Stimulated activated naive B cell treated with anti-CD40 and anti-IgM and Interleukin-4, amounts not matched to agents 10 μg/mL and 1 μg/mL and 100 μg/mL, for 72 hours (primary cell): ENCODE results near the gene ITGB3BP.
"Not testable (repeated sequence)": the region's sequence is repeated elsewhere in the genome, so short reads cannot be mapped to it uniquely, and the experiment has no call there.

Experiments used
- ATAC-seq, 2 donors: fragments of 150-1000 bp; cut with Tn5 transposase; replicated peaks; 2 replicates each; pipeline ENCODE4 v1.10.0; 2021; ENCODE audit warnings: moderate library complexity in 1 of 2
- DNase-seq: peaks from one replicate; pipeline ENCODE4 v3.0.0; 2021
- H3K27ac Mint-ChIP-seq: one replicate; pipeline ENCODE4 v1.8.0; 2022; ENCODE audit warnings: mild to moderate bottlenecking, mixed read lengths
- H3K27me3 Mint-ChIP-seq, 2 donors: one replicate each; pipeline ENCODE4 v1.8.0; 2022; ENCODE audit warnings: mixed read lengths in 2 of 2
- H3K36me3 Mint-ChIP-seq, 2 donors: one replicate each; pipeline ENCODE4 v1.8.0; 2022; ENCODE audit warnings: mixed read lengths in 2 of 2, mild to moderate bottlenecking in 1 of 2
- H3K4me1 Mint-ChIP-seq, 2 donors: one replicate each; pipeline ENCODE4 v1.8.0; 2022; ENCODE audit warnings: mixed read lengths in 2 of 2, mild to moderate bottlenecking in 1 of 2
- H3K4me3 Mint-ChIP-seq, 2 donors: one replicate each; pipeline ENCODE4 v1.8.0; 2022; ENCODE audit warnings: mild to moderate bottlenecking in 2 of 2, mixed read lengths in 2 of 2, moderate library complexity in 1 of 2
- H3K9me3 Mint-ChIP-seq, 2 donors: one replicate each; pipeline ENCODE4 v1.8.0; 2022; ENCODE audit warnings: mixed read lengths in 2 of 2, mild to moderate bottlenecking in 1 of 2

The ITGB3BP gene

DNA sequence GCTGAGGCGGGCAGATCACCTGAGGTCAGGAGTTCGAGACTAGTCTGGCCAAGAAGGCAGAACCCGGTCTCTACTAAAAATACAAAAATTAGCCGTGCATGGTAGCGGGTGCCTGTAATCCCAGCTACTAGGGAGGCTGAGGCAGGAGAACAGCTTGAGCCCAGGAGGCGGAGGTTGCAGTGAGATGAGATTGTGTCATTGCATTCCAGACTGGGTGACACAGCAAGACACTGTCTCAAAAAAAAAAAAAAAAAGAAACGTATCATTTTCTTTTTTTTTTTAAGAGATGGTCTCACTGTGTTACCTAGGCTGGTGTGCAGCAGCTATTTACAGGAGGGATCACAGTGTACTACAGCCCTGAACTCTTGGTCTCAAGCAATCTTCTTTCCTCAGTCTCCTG is 47.3 kb downstream of the ITGB3BP start:
- Mint-ChIP-seq H3K4me1 (no peaks in the 10 kb centered on the region), H3K27me3 (no peaks in the 10 kb centered on the region), H3K4me3 (no peak overlapping the region), H3K9me3 (peaks cover 0 to 2% of the 10 kb centered on the region in 2 donors), H3K27ac (no peak overlapping the region), H3K36me3 (peaks cover 15 to 25% of the 10 kb centered on the region in 2 donors)
- DNase-seq (no peak), ATAC-seq (no peak)

DNA sequence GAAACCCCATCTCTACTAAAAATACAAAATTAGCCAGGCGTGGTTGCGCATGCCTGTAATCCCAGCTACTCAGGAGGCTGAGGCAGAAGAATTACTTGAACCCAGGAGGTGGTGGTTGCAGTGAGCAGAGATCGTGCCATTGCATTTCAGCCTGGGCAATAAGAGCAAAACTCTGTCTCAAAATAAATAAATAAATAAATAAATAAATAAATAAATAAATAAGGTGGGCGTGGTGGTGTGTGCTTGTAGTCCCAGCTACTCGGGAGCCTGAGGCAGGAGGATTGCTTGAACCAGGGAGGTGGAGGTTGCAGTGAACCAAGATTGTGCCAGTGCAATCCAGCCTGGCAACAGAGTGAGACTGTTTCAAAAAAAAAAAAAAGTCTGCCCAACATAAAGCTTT is 54.3 kb downstream of the ITGB3BP start:
- H3K4me3 Mint-ChIP-seq, DNase-seq, H3K27me3 Mint-ChIP-seq, ATAC-seq, H3K4me1 Mint-ChIP-seq, H3K9me3 Mint-ChIP-seq, H3K27ac Mint-ChIP-seq: not testable (repeated sequence)
- H3K36me3 Mint-ChIP-seq, result peaks cover 8 to 23% of the 10 kb centered on the region in 2 donors

DNA sequence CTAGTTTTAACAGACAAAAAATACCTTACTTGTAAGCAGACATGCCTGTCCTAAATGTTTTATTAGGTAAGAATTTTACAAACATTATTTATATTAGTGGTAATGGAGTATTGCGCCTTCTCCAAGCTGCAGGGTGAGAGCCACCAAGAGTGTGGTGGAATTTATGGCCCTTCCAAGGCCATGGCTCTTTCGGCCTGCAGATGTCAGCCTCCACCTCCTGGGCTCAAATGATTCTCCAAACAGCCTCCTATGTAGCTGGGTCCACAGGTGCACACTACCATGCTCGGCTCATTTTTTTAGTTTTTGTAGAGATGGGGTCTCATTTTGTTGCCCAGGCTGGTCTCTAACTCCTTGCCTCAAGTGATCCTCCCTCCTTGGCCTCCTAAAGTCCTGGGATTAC is 56.3 kb downstream of the ITGB3BP start:
- no peaks in the 10 kb centered on the region for H3K27me3 Mint-ChIP-seq

DNA sequence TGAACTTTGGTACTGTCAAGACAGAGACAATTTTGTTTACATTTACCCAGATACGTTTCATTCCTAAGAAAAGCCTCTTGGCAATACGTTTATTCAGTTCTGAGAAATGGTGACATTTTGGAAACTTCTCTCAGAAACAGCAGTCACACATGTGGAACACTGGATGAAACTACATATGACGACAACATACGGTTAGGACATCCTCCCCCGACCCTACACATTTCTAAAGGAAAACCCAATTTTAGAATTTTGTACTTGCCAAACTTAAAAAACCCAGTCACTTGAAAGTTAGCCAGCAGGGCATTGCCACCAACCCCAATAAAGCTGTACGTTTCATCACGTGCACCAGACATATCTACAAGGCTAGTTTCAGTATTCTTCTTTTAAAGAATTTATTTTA is 56.8 kb downstream of the ITGB3BP start:
- ATAC-seq, result no peak
- Mint-ChIP-seq H3K36me3 (peaks cover 24 to 30% of the 10 kb centered on the region in 2 donors), H3K27me3 (no peaks in the 10 kb centered on the region)

More for the DNA sequence above, 56.3 kb downstream of the ITGB3BP start:
- peaks cover 0 to 8% of the 10 kb centered on the region in 2 donors for H3K9me3 Mint-ChIP-seq
- ATAC-seq (no peak), DNase-seq (no peak)
- no peak overlapping the region for H3K4me3 Mint-ChIP-seq
- peaks cover 18 to 28% of the 10 kb centered on the region in 2 donors for H3K36me3 Mint-ChIP-seq
- no peaks in the 10 kb centered on the region for H3K4me1 Mint-ChIP-seq
- no peak overlapping the region for H3K27ac Mint-ChIP-seq

DNA sequence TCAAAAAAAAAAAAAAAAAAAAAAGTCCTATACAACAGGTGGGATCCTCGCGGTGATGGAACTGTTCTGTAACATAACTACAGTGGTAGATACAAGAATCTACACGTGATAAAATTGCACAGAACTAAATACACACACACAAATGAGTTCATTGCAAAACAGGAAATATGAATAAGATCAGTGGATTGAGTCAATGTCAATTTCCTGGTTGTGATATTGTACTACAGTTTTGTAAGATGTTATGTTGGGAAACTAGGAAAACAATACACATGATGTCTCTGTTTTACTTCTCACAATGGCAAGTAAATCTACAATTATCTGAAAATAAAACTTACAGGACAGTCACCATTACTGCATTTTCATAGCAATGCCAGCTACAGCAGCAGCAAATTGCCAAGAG is 59.8 kb downstream of the ITGB3BP start:
- ATAC-seq, result no peak
- H3K36me3 Mint-ChIP-seq, result peaks cover 22 to 34% of the 10 kb centered on the region in 2 donors
- no peaks in the 10 kb centered on the region for H3K27me3 Mint-ChIP-seq
- no peak overlapping the region for H3K27ac Mint-ChIP-seq
- DNase-seq, result no peak
- peaks cover 0 to 5% of the 10 kb centered on the region in 2 donors for H3K9me3 Mint-ChIP-seq
- H3K4me3 Mint-ChIP-seq, result no peak overlapping the region
- H3K4me1 Mint-ChIP-seq, result no peaks in the 10 kb centered on the region

More for the DNA sequence above, 56.8 kb downstream of the ITGB3BP start:
- DNase-seq, result no peak
- Mint-ChIP-seq H3K27ac (no peak overlapping the region), H3K4me1 (no peaks in the 10 kb centered on the region), H3K4me3 (no peak overlapping the region), H3K9me3 (peaks cover 0 to 8% of the 10 kb centered on the region in 2 donors)

DNA sequence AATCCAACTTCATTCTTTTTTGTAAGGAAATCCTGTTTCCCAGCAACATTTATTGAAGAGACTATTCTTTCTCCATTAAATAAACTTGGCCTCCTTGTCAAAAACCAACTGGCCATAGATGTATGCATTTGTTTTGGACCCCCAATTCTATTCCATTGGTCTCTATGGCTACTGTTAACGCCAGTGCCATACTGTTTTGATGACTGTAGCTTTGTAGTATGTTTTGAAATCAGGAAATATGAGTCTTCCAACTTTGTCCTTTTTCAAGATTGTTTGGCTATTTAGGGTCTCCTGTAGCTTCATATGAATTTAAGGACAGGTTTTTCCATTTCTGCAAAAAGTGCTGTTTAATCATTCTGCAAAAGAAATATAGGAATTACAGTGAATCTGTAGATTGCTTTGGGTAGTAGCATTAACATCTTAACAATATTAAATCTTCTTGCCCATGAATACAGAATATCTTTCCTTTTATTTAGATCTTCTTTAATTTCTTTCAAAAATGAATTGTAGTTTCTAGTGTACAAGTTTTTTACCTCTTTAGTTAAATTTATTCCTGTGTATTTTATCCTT is 61.3 kb downstream of the ITGB3BP start:
- Mint-ChIP-seq H3K27me3 (no peaks in the 10 kb centered on the region), H3K36me3 (peaks cover 27 to 40% of the 10 kb centered on the region in 2 donors), H3K9me3 (peaks cover 0 to 5% of the 10 kb centered on the region in 2 donors), H3K27ac (no peak overlapping the region), H3K4me1 (no peaks in the 10 kb centered on the region), H3K4me3 (no peak overlapping the region)
- DNase-seq, result no peak
- ATAC-seq, result no peak

DNA sequence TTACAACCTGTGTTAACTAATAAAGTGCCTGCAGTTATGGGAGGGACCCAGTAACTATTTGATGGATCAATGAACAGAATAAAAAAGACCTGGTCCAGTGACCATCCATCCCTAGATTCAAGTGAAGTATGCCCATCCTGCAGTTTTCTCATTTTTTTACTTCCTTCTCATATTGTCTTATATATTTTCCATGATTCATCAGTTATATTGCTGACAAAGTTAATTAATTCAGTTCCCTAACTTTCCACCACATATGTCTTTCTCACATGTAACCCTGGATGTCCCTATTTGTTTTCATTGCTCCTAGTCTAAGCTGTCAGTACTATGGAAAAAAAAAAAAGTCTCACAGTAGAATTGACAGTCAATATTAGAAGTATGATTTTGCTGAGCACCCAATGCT is 64.3 kb downstream of the ITGB3BP start:
- Mint-ChIP-seq H3K27ac (no peak overlapping the region), H3K36me3 (peaks cover 27 to 36% of the 10 kb centered on the region in 2 donors), H3K4me1 (no peaks in the 10 kb centered on the region), H3K9me3 (peaks cover 0 to 5% of the 10 kb centered on the region in 2 donors), H3K27me3 (no peaks in the 10 kb centered on the region), H3K4me3 (no peak overlapping the region)
- DNase-seq, result no peak
- no peak for ATAC-seq

DNA sequence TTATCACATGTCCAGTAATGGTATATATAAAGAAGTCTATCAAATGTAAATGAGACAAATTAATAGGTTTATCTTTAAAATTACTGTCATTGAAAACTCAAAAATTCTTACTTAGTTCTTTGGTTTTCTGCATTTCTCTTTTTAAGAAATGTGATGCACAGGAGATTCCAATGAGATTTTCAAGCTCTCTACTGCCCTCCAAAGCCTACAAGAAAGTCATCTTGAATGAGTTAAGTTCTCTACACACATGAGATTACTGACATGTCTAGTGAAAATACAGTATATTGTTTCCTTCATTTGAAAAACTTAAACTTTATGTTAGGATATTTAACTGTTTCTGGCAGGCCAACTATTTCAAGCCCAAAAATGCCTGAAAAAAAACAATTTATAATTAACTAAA is 68.8 kb downstream of the ITGB3BP start:
- Mint-ChIP-seq H3K27ac (no peak overlapping the region), H3K4me1 (no peaks in the 10 kb centered on the region)
- DNase-seq, result no peak

DNA sequence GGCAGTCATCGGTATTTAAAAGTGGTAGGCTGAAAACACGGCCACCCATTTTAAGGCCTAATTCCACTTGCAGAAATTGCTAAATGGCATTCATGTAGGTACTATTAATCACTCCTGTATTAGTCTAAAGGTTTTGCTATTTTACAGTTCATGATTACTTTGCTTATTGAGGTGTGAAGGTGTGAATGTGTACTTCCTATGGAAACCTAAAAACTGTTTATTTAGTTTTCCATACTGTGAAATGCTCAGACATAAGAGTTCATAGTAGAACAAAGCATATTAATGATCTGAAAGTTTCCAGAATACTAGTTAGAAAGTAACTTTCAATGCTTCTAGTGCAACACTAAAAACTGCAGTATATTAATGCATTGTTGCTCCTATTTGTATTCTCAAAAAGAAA is 69.8 kb downstream of the ITGB3BP start:
- H3K4me1 Mint-ChIP-seq, result no peaks in the 10 kb centered on the region
- ATAC-seq, result no peak
- no peak overlapping the region for H3K4me3 Mint-ChIP-seq
- no peak overlapping the region for H3K27ac Mint-ChIP-seq
- H3K27me3 Mint-ChIP-seq, result no peaks in the 10 kb centered on the region
- DNase-seq, result no peak
- peaks cover 5 to 12% of the 10 kb centered on the region in 2 donors for H3K36me3 Mint-ChIP-seq
- no peaks in the 10 kb centered on the region for H3K9me3 Mint-ChIP-seq

More for the DNA sequence above, 68.8 kb downstream of the ITGB3BP start:
- Mint-ChIP-seq H3K9me3 (no peaks in the 10 kb centered on the region), H3K27me3 (no peaks in the 10 kb centered on the region), H3K36me3 (peaks cover 8 to 17% of the 10 kb centered on the region in 2 donors), H3K4me3 (no peak overlapping the region)
- no peak for ATAC-seq

DNA sequence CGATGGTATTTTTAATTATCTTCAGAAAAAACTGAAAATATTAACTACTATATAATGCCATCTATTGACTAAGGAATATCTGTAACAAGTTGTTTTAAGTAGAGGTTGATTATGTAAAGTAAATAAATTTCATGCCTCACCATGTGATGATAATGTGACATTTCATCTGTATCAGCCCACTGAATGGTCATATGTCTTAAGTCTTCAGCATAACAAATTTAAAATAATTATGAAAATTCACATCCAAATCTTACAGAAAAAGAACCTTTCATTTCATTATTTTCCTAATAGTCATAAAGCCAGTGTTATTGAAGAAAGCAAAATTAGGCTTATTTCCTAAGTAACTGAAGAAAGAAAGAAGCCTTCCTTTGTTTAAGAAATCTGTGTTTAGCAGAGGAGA is 72.6 kb downstream of the ITGB3BP start:
- Mint-ChIP-seq H3K9me3 (no peaks in the 10 kb centered on the region), H3K4me3 (no peak overlapping the region), H3K36me3 (peaks cover 2 to 7% of the 10 kb centered on the region in 2 donors), H3K27me3 (no peaks in the 10 kb centered on the region), H3K27ac (no peak overlapping the region), H3K4me1 (no peaks in the 10 kb centered on the region)
- DNase-seq (no peak), ATAC-seq (no peak)

DNA sequence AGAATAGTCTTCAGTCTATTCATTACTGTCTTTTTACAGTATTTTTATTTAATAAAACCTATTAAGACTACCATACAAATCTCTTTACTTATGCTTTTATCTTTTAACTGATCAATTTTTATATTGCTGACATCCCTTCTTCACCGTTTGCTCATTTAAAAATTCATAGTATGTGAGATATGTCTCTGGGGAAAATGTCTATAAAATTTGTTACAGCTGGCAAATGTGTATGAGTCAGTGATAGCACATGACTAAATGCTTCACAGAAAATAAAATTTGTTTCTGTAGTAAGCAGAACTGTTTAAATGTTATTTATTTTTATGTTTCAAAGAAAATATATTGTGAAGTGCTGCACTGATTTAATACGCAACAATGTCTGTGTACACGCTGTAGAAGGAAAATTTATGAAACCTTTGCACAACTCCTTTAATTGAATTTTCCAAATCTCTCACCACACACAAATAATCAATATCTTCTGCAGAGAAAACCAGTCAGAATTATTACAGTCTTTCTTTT is 74.2 kb downstream of the ITGB3BP start:
- DNase-seq (no peak), ATAC-seq (no peak)
- Mint-ChIP-seq H3K27ac (no peak overlapping the region), H3K4me1 (no peaks in the 10 kb centered on the region), H3K4me3 (no peak overlapping the region), H3K36me3 (peaks cover 2 to 7% of the 10 kb centered on the region in 2 donors), H3K9me3 (no peaks in the 10 kb centered on the region), H3K27me3 (no peaks in the 10 kb centered on the region)

DNA sequence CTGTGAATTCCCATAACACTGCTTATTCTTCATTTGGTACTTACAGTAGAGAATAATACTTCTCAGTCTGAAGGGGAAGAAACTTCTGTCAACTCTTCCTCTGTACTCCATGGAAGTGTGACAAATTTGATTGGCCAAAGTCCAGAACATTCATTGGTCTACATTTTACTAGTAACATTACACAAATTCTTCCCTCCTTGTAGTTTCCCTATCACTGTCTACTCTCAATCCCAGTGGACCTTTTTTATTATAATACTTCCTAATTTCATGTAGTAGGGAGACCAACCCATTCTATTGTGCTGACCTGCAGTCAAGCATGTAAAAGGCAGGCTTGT is 80.9 kb downstream of the ITGB3BP start:
- peaks cover 1 to 10% of the 10 kb centered on the region in 2 donors for H3K36me3 Mint-ChIP-seq
- DNase-seq (no peak), ATAC-seq (no peak)
- H3K27ac Mint-ChIP-seq, result no peak overlapping the region
- H3K4me1 Mint-ChIP-seq, result peaks cover 3 to 13% of the 10 kb centered on the region in 2 donors
- H3K4me3 Mint-ChIP-seq, result no peak overlapping the region
- H3K9me3 Mint-ChIP-seq, result no peaks in the 10 kb centered on the region
- no peaks in the 10 kb centered on the region for H3K27me3 Mint-ChIP-seq

DNA sequence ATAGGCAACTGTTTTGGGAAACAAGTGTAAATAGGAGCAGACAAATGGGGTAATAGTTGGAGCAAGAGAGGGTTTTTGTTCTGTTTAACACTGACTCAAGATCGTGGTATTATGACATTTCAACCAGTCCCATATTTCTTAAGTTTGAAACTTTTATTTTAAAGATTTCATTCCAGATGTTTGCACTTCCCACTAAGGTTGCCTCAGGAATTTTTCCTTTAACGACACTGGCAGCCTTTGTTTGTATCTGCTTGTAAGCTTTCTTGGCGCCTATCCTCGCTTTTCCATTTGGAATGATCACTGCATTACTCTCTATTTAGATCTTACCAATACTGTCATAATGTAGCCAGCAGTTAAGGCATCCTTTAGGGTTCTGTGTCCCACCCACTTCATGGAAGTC is 87.9 kb downstream of the ITGB3BP start:
- Mint-ChIP-seq H3K9me3 (no peaks in the 10 kb centered on the region), H3K27ac (no peak overlapping the region), H3K36me3 (peaks cover 9 to 10% of the 10 kb centered on the region in 2 donors), H3K27me3 (no peaks in the 10 kb centered on the region), H3K4me1 (no peaks in the 10 kb centered on the region), H3K4me3 (no peak overlapping the region)
- ATAC-seq (no peak), DNase-seq (no peak)

DNA sequence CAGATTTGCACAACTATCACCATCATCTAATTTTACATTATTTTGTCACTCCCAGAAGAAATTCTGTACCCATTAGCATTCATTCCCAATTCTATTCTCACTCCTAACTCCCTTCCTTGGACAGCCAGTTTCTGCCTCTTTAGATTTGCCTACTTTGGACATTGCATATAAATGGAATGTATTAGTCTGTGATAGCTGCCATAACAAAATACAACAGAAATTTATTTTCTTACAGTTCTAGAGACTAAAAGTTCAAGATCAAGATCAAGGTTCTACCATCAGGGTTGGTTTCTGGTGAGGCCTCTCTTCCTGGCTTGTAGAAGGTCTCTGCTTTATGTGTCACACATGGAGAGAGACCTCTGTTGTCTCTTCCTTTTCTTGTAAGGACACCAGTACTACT is 93.7 kb downstream of the ITGB3BP start:
- Mint-ChIP-seq H3K9me3 (peaks cover 3 to 4% of the 10 kb centered on the region in 2 donors), H3K4me1 (no peaks in the 10 kb centered on the region), H3K27me3 (no peaks in the 10 kb centered on the region), H3K4me3 (no peak overlapping the region), H3K36me3 (peaks cover 15 to 23% of the 10 kb centered on the region in 2 donors), H3K27ac (no peak overlapping the region)
- no peak for DNase-seq
- no peak for ATAC-seq

DNA sequence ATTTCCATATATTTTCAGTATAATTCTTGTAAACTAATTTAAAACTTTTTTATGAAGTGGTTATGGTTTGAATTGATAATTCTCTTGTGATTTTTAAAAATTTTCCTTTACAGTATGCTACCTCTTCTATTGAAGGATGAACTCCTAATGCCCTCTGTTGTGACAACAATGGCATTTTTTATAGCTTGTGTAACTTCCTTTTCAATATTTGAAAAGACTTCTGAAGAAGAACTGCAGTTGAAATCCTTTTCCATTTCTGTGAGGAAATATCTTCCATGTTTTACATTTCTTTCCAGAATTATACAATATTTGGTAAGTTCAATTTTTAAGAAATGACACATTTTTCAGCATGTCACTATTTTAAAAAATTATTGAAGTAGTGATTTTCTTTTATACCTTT is 94.2 kb downstream of the ITGB3BP start:
- ATAC-seq, result no peak
- Mint-ChIP-seq H3K27me3 (no peaks in the 10 kb centered on the region), H3K4me3 (no peak overlapping the region), H3K27ac (no peak overlapping the region), H3K9me3 (peaks cover 3 to 4% of the 10 kb centered on the region in 2 donors), H3K36me3 (peaks cover 15 to 23% of the 10 kb centered on the region in 2 donors), H3K4me1 (no peaks in the 10 kb centered on the region)
- no peak for DNase-seq
